Measurements from ENCODE around the gene BLACAT1.

Gene BLACAT1

DNA sequence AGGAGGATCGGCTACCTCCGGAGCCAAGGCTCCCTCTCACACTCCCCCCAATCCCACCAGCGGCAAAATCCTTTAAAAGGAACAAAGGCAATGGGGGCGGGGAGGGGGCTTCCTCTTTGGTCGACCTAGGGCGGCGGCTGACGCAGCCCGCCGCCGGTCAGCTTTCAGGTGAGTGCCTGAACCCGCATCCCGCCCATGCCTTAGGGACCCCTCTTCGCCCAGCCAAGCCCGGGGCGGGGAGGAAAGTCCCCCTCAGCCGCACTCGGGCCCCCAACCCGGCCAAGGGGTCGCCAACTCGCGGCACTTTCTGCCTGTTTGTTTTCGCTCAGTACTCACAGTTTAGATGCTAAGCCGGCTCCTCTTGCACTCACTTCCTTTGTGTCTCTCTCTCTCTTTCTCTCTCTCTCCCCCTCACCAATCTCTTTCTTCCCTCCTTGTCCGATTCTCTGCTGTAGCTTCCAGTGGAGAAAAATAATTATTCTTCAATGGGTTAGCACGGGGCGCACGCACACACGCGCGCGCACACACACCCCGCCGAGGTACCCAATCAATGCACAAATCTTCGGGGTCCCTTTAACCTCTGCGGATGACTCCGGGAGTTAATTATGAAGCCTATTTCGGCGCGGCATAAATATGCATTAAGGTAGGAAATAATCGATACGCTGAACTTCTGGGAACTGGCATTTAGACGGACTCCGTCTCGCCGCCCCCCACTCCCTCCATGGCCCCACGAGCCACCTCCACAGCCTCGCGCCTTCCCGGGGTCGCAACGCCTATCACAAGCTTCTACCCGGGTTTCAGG lies at the start of gene BLACAT1:
Gene BLACAT1, minus strand, starts transcription at position 465 of the 802 bp plus-strand sequence.
- no peak for DNase-seq

DNA sequence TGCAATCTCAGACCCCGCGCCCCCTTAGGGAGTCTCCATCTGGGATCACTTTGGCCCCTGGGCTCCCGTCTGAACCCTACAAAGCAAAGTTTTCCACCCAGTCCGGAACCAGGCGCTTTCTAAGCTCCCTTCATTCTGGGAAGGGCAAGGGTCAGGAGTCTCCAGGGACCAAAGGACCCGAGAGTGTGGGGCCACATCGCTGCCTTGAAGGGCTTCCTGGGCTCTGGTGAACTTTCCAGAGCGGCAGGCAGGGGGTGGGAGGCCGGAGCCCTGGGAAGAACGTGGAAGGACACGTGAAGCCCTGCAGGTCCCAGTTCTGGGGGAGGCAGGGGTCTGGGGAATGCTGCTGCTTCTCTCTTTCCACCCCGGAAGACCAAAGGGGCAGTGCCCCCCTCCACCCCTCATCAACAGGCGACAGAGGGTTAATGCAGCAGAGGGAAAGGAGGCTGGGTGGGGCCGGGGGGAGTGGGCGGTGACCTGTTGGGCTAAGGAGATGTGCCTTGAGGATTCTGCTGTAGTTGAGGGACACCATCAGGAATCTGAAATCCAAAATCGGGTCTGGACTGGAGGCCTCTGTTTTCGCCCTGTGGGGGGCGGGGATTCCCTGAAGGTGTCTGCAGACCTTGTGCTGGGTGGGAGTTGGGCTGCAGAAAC lies 49.4 kb upstream of the BLACAT1 start:
- DNase-seq: no peak

DNA sequence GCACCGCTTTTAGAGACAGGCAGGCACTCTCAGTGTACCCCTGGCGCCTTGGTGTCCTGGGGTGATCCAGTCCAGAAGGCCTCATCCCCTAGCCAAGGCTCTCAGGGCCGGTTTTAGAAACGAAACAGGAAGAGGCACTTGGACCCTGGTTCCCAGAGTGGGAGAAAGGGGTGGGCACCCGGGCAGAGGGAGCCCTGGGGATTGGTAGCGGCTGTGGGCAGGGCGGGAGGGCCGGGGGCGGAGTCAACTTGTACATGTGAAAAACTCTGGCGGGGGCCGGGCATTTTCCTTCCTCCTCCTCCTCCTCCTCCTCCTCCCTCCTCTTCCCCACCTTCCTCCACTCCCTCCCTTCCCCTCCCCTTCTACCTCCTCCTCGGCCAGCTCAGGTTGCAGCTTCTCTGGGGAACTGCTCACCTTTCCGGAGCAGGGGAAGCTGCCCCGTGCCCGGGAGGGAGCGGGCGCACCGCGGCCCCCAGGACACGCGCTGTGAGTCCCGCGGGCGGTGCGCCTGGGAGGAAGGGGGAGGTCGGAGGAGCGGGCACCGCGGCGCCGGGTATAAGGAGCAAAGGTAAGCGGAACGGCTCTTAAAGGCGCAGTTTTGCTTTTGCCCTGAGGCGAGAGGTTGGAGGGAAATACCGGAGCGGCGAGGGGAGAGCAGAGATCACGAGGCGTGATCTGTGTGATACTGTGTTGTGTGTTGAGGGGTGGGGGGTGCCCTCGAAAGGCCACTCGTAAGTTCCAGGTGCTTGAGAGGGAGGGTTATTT lies 48.6 kb upstream of the BLACAT1 start, which contains the start of gene CDK18:
Gene CDK18, plus strand, starts transcription at position 359 of the 765 bp plus-strand sequence. CDS start 18,499 bp downstream, outside the sequence.
- no peak for DNase-seq

DNA sequence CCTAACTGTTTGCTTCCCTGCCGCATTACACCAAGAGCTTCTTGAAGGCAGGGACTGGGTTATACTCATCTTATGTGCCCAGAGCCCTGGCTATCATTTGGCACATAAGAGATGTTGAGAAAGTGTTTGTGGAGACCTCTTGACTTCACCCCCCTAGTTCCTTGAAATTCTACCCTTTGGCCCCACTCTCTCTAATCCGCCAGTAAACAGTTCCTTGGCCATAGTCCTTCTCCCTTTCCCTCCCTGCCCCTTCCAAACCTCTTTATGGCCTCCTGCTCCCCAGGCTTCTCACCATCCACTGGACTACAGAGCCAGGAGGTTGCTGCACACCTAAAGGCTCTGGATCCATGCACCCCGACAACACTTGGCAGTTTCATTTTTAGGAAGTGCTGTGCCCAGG lies 47.1 kb upstream of the BLACAT1 start:
- DNase-seq: no peak

DNA sequence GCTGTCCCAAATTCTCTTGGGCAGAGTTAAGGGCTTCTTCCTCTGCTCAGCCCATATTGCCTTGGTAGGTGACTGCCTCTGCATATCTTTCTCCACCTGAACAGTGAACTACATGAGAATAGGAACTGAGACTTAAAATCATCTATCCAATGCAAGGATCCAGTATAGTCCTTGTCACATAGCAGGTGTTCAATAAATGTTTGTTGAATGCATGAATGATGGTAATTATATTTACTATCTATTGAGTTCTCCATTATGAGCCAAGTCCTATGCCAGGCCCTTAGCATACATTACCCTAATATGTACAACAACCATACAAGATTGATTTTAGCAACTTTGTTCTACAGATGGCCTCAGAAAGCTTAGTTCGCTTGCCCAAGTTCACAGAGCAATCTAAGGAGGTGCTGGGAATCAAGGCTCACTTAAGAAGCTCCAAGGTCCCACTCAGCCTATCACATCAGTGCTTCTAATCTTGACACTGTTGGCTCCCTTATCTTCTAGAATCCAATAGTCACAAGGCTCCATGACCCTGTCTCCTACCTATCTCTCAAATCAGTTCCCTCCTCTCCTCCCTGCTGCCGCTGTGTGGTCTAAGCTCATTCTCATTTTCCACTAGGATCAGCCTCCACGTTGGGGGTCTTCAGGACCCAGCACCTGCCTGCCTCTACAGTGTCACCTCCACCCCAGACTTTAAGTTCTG lies 46.4 kb upstream of the BLACAT1 start:
- no peak for DNase-seq

- DNase-seq: no peak
These were observed 44.7 kb upstream of the BLACAT1 start for GRCh38 chr1:205500240-205501233.

DNA sequence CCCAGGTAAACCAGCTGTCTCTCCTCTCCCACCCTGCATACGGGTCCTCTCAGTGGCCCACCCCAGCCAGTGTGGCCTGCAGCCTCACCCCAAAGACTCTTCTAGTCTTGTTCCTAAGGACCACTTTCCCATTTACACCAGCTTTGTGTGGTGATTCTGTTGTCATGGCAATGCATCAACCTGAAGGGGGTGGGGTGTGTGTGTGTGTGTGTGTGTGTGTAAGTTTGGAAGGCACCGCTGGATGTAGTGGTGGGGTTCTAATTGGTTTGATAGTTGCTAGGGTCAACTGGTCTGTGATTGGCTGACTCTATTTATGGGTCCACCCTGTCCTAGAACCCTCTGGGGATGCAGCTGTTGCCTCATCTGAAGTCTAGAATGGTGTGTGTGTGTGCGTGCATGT lies 43.9 kb upstream of the BLACAT1 start:
- DNase-seq: no peak

- no peak for DNase-seq
These were observed 41.5 kb upstream of the BLACAT1 start for GRCh38 chr1:205497351-205497750.

GRCh38 chr1:205496661-205497060 lies 40.8 kb upstream of the BLACAT1 start:
- no peak for DNase-seq

GRCh38 chr1:205495237-205495823 lies 39.5 kb upstream of the BLACAT1 start:
- no peak for DNase-seq

DNA sequence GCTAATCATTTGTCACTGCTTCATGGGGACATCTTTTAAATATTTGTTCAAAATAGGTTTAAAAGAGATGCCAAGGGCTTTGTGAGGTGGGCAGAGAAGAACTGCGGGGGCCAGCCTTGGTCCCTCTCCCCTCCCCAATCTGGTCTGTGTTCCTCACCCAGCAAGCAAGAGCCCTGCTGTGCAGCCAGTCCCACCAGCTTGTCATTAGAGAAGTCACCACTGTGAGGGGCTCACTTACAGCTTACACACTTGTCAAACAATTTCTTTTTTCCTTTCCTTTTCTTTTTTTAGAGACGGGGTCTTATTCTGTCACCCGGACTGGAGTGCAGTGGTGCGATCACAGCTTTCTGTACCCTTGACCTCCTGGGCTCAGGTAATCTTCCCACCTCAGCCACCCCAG lies 38.3 kb upstream of the BLACAT1 start:
- DNase-seq: no peak

- peak; percentile 59 for DNase-seq
These were observed 37.6 kb upstream of the BLACAT1 start for GRCh38 chr1:205493241-205494085.

GRCh38 chr1:205492774-205493173 lies 36.9 kb upstream of the BLACAT1 start:
- no peak for DNase-seq

DNA sequence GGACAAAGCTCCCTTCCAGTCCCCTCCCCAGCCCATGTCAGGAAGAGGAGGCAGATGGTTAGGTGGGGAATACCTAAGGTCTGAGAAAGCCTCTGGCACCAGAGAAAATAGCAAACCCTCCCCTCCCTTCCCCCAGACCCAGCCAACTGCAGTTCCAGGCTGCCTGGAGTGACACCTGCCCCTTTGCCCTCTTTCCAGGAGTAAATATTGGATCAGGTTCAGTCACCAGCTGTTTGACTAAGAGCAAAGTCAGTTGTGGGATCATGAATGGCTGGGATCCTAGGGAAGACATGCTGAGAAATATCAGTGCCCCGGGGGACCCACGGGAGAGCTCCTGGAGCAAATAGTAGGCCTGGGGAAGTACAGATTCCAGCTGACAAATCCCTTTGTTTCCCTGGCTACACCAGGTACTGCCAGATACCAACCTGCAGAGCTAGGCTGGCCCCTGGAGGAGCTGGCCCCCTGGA lies 36.4 kb upstream of the BLACAT1 start:
- DNase-seq: no peak

- DNase-seq: no peak
These were observed 35.9 kb upstream of the BLACAT1 start for GRCh38 chr1:205491794-205492193.

GRCh38 chr1:205488074-205488723 lies 32.4 kb upstream of the BLACAT1 start:
- DNase-seq: peak; percentile 48

GRCh38 chr1:205486258-205486657 lies 30.4 kb upstream of the BLACAT1 start:
- no peak for DNase-seq

- peak; percentile 53 for DNase-seq
These were observed 29.4 kb upstream of the BLACAT1 start for GRCh38 chr1:205484985-205485967.

All from fibroblast of skin of right quadriceps (primary cell).